ENCODE results near the gene ATP7A. TPM values are rescaled to one million over a fixed set of nuclear protein-coding genes. Genes with fewer than 3 reads are reported as not detected.
"Not testable (repeated sequence)": the region's sequence is repeated elsewhere in the genome, so short reads cannot be mapped to it uniquely, and the experiment has no call there.

The ATP7A gene
- total and polyA plus RNA-seq, 9 of the 15 experiments (the other 6 are each of a cell fraction or from before 2014, with no cell fraction given) = 7.8 to 22.7 (median 11.6) TPM

DNA sequence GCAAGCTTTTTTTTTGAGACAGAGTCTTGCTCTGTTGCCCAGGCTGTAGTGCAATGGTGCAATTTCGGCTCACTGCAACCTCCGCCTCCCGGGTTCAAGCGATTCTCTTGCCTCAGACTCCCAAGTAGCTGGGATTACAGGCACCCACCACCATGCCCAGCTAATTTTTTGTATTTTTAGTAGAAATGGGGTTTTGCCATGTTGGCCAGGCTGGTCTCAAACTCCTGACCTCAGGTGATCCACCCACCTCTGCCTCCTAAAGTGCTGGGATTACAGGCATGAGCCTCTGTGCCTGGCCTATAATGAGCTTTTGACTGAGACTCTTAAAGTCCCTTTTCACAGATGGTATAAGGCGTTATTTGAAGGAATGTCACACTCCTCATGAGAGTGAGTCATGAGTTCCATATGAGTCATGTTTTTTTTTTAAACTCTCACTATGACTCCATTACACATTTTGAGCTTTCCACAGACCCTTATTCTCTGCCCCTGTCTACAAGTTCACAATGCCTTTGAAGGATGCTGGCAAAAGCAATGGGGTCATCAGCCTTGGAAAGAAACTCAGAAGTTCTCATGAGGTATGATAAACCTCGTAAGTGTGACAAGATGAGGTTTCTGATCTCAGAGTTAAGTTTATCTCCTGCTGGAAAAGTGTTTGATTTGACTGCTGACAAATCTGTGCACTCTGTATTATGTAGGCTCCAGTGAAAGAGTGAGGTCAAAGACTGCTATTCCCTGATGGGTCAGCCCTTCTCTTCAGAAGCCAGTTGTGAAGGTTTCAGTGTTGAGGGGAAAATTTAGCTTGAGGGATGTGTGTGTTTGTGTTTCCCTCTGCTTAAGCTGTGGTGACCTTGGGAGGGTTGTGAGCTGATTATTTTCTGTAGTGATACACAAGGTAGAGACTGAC, 154.5 kb downstream of the ATP7A start:
- H3K9me3 ChIP-seq (replicated peaks; ENCODE audit: control insufficient read depth, insufficient read depth, low read depth, low read length); in situ Hi-C loops (cut with MboI); H3K9ac ChIP-seq (ENCODE audit: insufficient read depth in 1 of 2, low read depth in 2 of 2, low read length in 2 of 2); CTCF ChIA-PET (ENCODE audit: low intra/inter-chr PET ratio); intact Hi-C loops (cut with micrococcal nuclease); H3K79me2 ChIP-seq (ENCODE audit: control insufficient read depth, insufficient read depth, low read length); H3K9me1 ChIP-seq (ENCODE audit: control insufficient read depth, insufficient read depth, low read length); H3K27ac ChIP-seq (ENCODE audit: extremely low read depth, low read depth, low read length); H3K27me3 ChIP-seq (ENCODE audit: control insufficient read depth in 2 of 2, insufficient read depth in 2 of 2, low read length in 2 of 2); BruUV-seq (replicated peaks); H4K20me1 ChIP-seq (replicated peaks; ENCODE audit: control insufficient read depth, insufficient read depth, low read length); ATAC-seq; H3K4me1 ChIP-seq (replicated peaks in 1 of 2; ENCODE audit: control insufficient read depth in 2 of 2, insufficient read depth in 2 of 2, low read length in 2 of 2); H3K4me2 ChIP-seq (ENCODE audit: insufficient read depth, low read length); FAIRE-seq; H2AFZ ChIP-seq (ENCODE audit: low read depth, low read length); H3K4me3 ChIP-seq; H3K36me3 ChIP-seq (ENCODE audit: control insufficient read depth, insufficient read depth, low read length); TF ChIP-seq JUN (CRISPR knock-in tag; IDR thresholded peaks at IDR 0.05; ENCODE audit: borderline replicate concordance): not testable (repeated sequence)
- peak; percentile 75 for TF ChIP-seq JUN (IDR thresholded peaks at IDR 0.05; ENCODE audit: borderline replicate concordance, low read depth, low read length)
- TF ChIP-seq, protein P1, sequence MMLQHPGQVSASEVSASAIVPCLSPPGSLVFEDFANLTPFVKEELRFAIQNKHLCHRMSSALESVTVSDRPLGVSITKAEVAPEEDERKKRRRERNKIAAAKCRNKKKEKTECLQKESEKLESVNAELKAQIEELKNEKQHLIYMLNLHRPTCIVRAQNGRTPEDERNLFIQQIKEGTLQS (IDR thresholded peaks at IDR 0.05) = peak; percentile 87
- TF ChIP-seq, protein P1 (CRISPR knock-in tag; conservative IDR thresholded peaks at IDR 0.05) = not testable (repeated sequence)
- peak; percentile 5 for TF ChIP-seq FOS (IDR thresholded peaks at IDR 0.05; ENCODE audit: extremely low read depth, insufficient read length)
- peak; percentile 80; the same call in 1 of the 2 replicates for TF ChIP-seq JUND (IDR thresholded peaks at IDR 0.05; ENCODE audit: borderline replicate concordance, low read depth, low read length)
- peak; percentile 79; the same call in 2 of the 3 replicates for TF ChIP-seq JUND (tag; IDR thresholded peaks at IDR 0.05; ENCODE audit: borderline replicate concordance, low read depth, low read length)
- peak; percentile 88 for TF ChIP-seq FOSL1 (tag; conservative IDR thresholded peaks at IDR 0.05)
- TF ChIP-seq SMARCA4 (IDR thresholded peaks at IDR 0.05) = peak; percentile 36; the same call in 1 of the 2 replicates
- TF ChIP-seq KDM1A (IDR thresholded peaks at IDR 0.05) = peak in 1 of 2 experiments; percentile 20; a peak in 1 of 4 replicates
- WGBS (ENCODE audit: insufficient coverage, low coverage, missing lambda C conversion rate) = 8% methylated on average over 2 of the region's 6 CpGs
- POLR2A ChIA-PET = interaction anchor here (0.6 kb wide), 1 partner anchor 38 kb away, joined by 3 read pairs; no protein-coding TSS in a partner anchor
- peak in 1 of 4 experiments; percentile 19 for DNase-seq (ENCODE audit: extremely low read depth in 1 of 4, low spot score in 3 of 4)

Measured in K562 (cell line).